ENCODE measurements around the gene DDX60. TPM values are rescaled to one million over a fixed set of nuclear protein-coding genes. Genes with fewer than 3 reads are reported as not detected.
A peak's percentile ranks its signal among the peaks of the same experiment; 100 is the strongest.

Gene DDX60, protein sequence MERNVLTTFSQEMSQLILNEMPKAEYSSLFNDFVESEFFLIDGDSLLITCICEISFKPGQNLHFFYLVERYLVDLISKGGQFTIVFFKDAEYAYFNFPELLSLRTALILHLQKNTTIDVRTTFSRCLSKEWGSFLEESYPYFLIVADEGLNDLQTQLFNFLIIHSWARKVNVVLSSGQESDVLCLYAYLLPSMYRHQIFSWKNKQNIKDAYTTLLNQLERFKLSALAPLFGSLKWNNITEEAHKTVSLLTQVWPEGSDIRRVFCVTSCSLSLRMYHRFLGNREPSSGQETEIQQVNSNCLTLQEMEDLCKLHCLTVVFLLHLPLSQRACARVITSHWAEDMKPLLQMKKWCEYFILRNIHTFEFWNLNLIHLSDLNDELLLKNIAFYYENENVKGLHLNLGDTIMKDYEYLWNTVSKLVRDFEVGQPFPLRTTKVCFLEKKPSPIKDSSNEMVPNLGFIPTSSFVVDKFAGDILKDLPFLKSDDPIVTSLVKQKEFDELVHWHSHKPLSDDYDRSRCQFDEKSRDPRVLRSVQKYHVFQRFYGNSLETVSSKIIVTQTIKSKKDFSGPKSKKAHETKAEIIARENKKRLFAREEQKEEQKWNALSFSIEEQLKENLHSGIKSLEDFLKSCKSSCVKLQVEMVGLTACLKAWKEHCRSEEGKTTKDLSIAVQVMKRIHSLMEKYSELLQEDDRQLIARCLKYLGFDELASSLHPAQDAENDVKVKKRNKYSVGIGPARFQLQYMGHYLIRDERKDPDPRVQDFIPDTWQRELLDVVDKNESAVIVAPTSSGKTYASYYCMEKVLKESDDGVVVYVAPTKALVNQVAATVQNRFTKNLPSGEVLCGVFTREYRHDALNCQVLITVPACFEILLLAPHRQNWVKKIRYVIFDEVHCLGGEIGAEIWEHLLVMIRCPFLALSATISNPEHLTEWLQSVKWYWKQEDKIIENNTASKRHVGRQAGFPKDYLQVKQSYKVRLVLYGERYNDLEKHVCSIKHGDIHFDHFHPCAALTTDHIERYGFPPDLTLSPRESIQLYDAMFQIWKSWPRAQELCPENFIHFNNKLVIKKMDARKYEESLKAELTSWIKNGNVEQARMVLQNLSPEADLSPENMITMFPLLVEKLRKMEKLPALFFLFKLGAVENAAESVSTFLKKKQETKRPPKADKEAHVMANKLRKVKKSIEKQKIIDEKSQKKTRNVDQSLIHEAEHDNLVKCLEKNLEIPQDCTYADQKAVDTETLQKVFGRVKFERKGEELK (N-terminal part only)
- total RNA-seq (2014; rRNA removed; shearing (Covaris generic)) (not detected in 2 replicates), total RNA-seq (2022) (not detected in 2 replicates), Bru-seq, nascent RNA (percentile 7 among the genes with signal in this experiment), BruChase-seq, experiment 1, labeled RNA remaining after a 6-hour chase (percentile 2 among the genes with signal in this experiment), BruChase-seq, experiment 2, labeled RNA remaining after a 2-hour chase (percentile 3 among the genes with signal in this experiment)
- long read RNA-seq = 0 reads

DNA sequence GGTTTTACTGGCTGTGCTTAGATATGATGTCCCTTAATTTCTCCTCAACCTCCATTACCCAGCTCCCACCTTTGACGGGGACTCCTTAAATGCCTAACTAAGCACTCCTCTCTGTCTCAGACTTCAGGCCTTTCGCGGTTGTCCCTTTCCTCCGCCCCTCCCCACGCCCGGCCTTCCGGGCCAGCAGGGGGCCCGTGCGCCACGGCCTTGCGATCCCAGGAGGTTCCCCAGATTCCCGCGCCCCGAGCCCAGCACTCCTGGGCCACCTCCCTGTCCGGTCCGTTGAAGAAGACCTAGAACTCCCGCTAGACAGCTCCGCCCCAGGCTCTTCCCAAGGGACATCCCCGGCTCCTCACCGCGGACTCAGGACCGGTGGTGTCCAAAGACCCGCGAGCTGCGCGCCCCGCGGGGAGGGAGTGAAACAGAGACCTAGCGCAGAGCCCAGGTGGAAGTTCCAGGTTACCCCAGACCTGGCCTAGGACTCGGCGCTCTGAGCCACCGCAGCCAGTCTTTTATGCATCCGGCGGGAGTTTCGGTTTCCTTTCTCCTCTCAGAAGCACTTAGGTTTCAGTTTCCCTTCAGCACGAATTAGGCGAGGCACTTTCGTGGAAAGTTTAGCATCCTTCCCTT, at the start of gene DDX60:
DDX60 (minus strand) TSS at position 487 of the 630 bp plus-strand sequence. CDS start 7,493 bp downstream, outside the sequence.
- CTCF ChIA-PET (ENCODE audit: unreplicated experiment) = no interaction called here
- BruUV-seq (replicated peaks) = no TSS peak

DNA sequence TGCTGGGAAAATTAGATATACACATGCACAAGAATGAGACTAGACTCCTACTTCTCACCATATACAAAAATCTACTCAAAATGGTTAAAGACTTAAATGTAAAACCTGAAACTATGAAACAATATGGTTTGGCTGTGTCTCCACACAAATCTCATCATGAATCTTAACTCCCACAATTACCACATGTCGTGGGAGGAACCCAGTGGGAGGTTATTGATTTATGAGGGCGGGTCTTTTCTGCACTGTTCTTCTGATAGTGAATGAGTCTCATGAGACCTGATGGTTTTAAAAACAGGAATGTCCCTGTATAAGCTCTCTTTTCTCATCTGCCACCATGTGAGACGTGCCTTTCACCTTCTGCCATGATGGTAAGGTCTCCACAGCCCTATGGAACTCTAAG, 48.5 kb upstream of the DDX60 start:
- no peak for DNase-seq (ENCODE audit: low spot score)
- TF ChIP-seq EZH2phosphoT487 (IDR thresholded peaks at IDR 0.05; ENCODE audit: borderline replicate concordance, low read depth, low read length) = no peak
- TF ChIP-seq, protein P1, sequence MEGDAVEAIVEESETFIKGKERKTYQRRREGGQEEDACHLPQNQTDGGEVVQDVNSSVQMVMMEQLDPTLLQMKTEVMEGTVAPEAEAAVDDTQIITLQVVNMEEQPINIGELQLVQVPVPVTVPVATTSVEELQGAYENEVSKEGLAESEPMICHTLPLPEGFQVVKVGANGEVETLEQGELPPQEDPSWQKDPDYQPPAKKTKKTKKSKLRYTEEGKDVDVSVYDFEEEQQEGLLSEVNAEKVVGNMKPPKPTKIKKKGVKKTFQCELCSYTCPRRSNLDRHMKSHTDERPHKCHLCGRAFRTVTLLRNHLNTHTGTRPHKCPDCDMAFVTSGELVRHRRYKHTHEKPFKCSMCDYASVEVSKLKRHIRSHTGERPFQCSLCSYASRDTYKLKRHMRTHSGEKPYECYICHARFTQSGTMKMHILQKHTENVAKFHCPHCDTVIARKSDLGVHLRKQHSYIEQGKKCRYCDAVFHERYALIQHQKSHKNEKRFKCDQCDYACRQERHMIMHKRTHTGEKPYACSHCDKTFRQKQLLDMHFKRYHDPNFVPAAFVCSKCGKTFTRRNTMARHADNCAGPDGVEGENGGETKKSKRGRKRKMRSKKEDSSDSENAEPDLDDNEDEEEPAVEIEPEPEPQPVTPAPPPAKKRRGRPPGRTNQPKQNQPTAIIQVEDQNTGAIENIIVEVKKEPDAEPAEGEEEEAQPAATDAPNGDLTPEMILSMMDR (conservative IDR thresholded peaks at IDR 0.05; ENCODE audit: low read length) = no peak
- Histone ChIP-seq H3K4me3 (ENCODE audit: low read depth, low read length, poor library complexity, severe bottlenecking) (no peak overlapping the region), H2AFZ (ENCODE audit: low read length) (no peak overlapping the region), H3K27ac (ENCODE audit: low read depth, low read length, poor library complexity, severe bottlenecking) (no peak overlapping the region), H3K9me2 (ENCODE audit: insufficient read depth, low read length) (no peaks in the 10 kb centered on the region), H3K4me1 (ENCODE audit: insufficient read depth, low read length, poor library complexity, severe bottlenecking) (no peaks in the 10 kb centered on the region), H3K4me2 (ENCODE audit: low read length) (no peak overlapping the region), H3K9me3 (ENCODE audit: low read length) (no peaks in the 10 kb centered on the region), H3K79me2 (ENCODE audit: insufficient read depth, low read depth, low read length) (no peaks in the 10 kb centered on the region), H3K36me3 (ENCODE audit: insufficient read depth, low read length) (no peaks in the 10 kb centered on the region), H4K20me1 (ENCODE audit: insufficient read depth, low read length) (no peaks in the 10 kb centered on the region)
- BruUV-seq (replicated peaks) = no TSS peak
- ChIA-PET POLR2A (no interaction called here), CTCF (ENCODE audit: unreplicated experiment) (no interaction called here)
- intact Hi-C loops (cut with micrococcal nuclease; ENCODE audit: unreplicated experiment) = no loop called here

More for the DNA sequence above, at the start of gene DDX60:
- intact Hi-C loops (cut with micrococcal nuclease; ENCODE audit: unreplicated experiment) = no loop called here
- peaks cover 6% of the 10 kb centered on the region for H3K4me1 ChIP-seq (ENCODE audit: insufficient read depth, low read length, poor library complexity, severe bottlenecking)
- no peaks in the 10 kb centered on the region for H3K9me2 ChIP-seq (ENCODE audit: insufficient read depth, low read length)
- H3K4me2 ChIP-seq (ENCODE audit: low read length) = peak within 1 kb of the TSS; percentile 76
- H3K27ac ChIP-seq (ENCODE audit: low read depth, low read length, poor library complexity, severe bottlenecking) = no peak within 1 kb of the TSS
- peak; percentile 40 for DNase-seq (ENCODE audit: low spot score)
- no peaks in the 10 kb centered on the region for H3K79me2 ChIP-seq (ENCODE audit: insufficient read depth, low read depth, low read length)
- peak within 1 kb of the TSS; percentile 46; the same call in 1 of the 2 replicates for H2AFZ ChIP-seq (ENCODE audit: low read length)
- H3K36me3 ChIP-seq (ENCODE audit: insufficient read depth, low read length) = no peaks in the 10 kb centered on the region
- H3K9me3 ChIP-seq (ENCODE audit: low read length) = no peaks in the 10 kb centered on the region
- POLR2A ChIA-PET = interaction anchor here (0.6 kb wide), 1 partner anchor 1034 kb away, joined by 3 read pairs; no protein-coding TSS in a partner anchor
- H3K4me3 ChIP-seq (ENCODE audit: low read depth, low read length, poor library complexity, severe bottlenecking) = peak within 1 kb of the TSS; percentile 62
- TF ChIP-seq EZH2phosphoT487 (IDR thresholded peaks at IDR 0.05; ENCODE audit: borderline replicate concordance, low read depth, low read length) = no peak
- TF ChIP-seq, protein P1 (conservative IDR thresholded peaks at IDR 0.05; ENCODE audit: low read length) = no peak
- H4K20me1 ChIP-seq (ENCODE audit: insufficient read depth, low read length) = no peaks in the 10 kb centered on the region
